HG03139 (cell line): ENCODE results near the gene N4BP2L2.

Experiments
- ATAC-seq: cut with Tn5 transposase; IDR thresholded peaks from one replicate; pipeline ENCODE4 v1.9.1; 2021; ENCODE audit not compliant: unreplicated experiment

N4BP2L2 gene

GRCh38 chr13:32535115-32535514, 3.5 kb downstream of the N4BP2L2 start:
- ATAC-seq, result no peak

- ATAC-seq, result peak; percentile 56
These were observed 7.7 kb downstream of the N4BP2L2 start for GRCh38 chr13:32530841-32531253.

GRCh38 chr13:32528358-32528757, 10.2 kb downstream of the N4BP2L2 start:
- no peak for ATAC-seq

GRCh38 chr13:32527151-32527550, 11.4 kb downstream of the N4BP2L2 start:
- no peak for ATAC-seq

GRCh38 chr13:32525766-32526165, 12.8 kb downstream of the N4BP2L2 start:
- ATAC-seq, result no peak

- ATAC-seq, result no peak
These were observed 23.3 kb downstream of the N4BP2L2 start for GRCh38 chr13:32515246-32515645.

- no peak for ATAC-seq
These were observed 27.1 kb downstream of the N4BP2L2 start for GRCh38 chr13:32511482-32511881.

- ATAC-seq, result no peak
These were observed 33.7 kb downstream of the N4BP2L2 start for GRCh38 chr13:32504876-32505275.

- no peak for ATAC-seq
These were observed 34.3 kb downstream of the N4BP2L2 start for GRCh38 chr13:32504263-32504662.

GRCh38 chr13:32503727-32504126, 34.9 kb downstream of the N4BP2L2 start:
- ATAC-seq, result no peak

- ATAC-seq, result no peak
These were observed 37.5 kb downstream of the N4BP2L2 start for GRCh38 chr13:32501064-32501463.

GRCh38 chr13:32499538-32500210, 38.9 kb downstream of the N4BP2L2 start:
- no peak for ATAC-seq

- no peak for ATAC-seq
These were observed 41.0 kb downstream of the N4BP2L2 start for GRCh38 chr13:32497589-32497988.

GRCh38 chr13:32496599-32497160, 41.9 kb downstream of the N4BP2L2 start:
- no peak for ATAC-seq

GRCh38 chr13:32495841-32496240, 42.8 kb downstream of the N4BP2L2 start:
- no peak for ATAC-seq

GRCh38 chr13:32495429-32495828, 43.2 kb downstream of the N4BP2L2 start:
- no peak for ATAC-seq

GRCh38 chr13:32491028-32491427, 47.6 kb downstream of the N4BP2L2 start:
- ATAC-seq, result no peak

GRCh38 chr13:32476892-32477291, 61.7 kb downstream of the N4BP2L2 start:
- ATAC-seq, result no peak

GRCh38 chr13:32476021-32476731, 62.4 kb downstream of the N4BP2L2 start:
- no peak for ATAC-seq

- ATAC-seq, result no peak
These were observed 63.4 kb downstream of the N4BP2L2 start for GRCh38 chr13:32474999-32475792.

GRCh38 chr13:32473650-32474049, 64.9 kb downstream of the N4BP2L2 start:
- ATAC-seq, result no peak
